GM18499 (cell line): Measurements from ENCODE around the gene RNASE9.
"Not testable (repeated sequence)": the region's sequence is repeated elsewhere in the genome, so short reads cannot be mapped to it uniquely, and the experiment has no call there.

Experiments
- ATAC-seq: cut with Tn5 transposase; IDR thresholded peaks from one replicate; pipeline ENCODE4 v1.9.1; 2021; ENCODE audit warnings: moderate number of reproducible peaks; ENCODE audit not compliant: insufficient read depth, unreplicated experiment

The RNASE9 gene

DNA sequence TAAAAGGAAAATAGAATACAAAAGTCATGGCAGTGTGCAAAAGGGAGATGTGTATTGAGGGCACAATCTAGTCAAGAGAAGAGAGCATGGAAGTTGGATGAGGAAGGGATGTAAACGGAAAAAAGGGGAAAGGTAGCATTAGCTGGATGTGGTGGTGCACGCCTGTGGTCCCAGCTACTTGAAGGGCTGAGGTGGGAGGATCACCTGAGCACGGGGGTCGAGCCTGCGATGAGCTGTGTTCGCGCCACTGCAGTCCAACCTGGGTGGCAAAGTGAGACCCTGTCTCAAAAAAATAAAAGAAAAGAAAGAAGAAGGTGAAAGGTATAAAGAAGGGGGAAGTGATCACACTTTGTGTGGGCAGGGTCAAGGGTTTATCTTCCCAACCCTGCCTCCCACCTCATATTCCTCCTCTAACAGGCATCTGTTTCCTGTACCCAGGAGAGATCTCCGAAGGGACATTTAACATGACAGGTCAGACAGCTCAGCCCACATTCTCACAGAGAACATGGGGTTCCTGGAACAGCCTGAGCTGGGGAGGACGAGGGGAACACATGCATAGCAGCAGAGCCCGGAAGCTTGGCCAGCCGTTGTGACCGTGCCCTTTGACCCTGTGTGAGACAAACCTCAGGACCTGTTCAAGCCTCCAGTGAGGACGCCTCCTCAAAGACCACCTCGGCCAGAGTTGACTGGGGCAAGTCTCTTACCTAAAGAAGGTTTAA, 18.1 kb upstream of the RNASE9 start:
- ATAC-seq = no peak

DNA sequence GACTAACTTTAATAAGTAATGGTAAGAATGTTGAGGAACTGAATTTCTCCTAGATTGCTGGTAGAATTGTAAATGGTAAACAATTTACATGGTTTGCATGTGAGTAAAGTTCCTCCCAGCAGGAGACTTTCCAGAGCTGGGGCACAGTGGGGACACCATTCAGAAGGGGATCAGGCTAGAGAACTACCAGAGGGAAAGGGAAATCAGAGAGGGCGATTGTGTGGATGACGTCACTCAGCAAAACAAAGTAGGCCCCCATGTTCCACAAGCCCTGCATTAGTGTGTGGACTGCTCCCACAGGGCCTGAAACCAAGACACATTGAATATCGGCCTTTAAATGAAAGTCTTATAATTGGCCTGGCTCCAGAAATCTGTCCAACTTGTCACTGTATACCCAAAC, 17.5 kb upstream of the RNASE9 start:
- ATAC-seq = no peak

DNA sequence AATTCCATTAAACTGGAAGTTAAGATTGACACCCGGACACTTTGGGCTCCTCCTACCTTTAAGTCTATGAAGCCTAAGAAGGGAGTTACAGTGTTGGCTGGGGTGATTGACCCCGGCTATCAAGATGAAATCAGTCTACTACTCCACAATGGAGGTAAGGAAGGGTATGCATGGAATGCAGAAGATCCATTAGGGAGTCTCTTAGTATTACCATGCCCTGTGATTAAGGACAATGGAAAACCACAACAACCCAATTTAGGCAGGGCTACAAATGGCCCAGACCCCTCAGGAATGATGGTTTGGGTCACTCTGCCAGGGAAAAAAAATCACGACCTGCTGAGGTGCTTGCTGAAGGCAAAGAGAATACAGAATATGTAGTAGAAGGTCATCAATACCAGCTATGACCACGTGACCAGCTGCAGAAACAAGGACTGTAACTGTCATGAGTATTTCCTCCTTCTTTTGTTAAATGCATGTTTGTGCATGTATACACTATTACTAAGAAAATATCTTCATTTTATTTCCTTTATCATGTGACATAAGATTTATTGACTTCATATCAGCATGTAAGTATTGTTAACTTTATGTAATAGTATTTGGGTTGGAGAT, 11.6 kb upstream of the RNASE9 start:
- not testable (repeated sequence) for ATAC-seq

DNA sequence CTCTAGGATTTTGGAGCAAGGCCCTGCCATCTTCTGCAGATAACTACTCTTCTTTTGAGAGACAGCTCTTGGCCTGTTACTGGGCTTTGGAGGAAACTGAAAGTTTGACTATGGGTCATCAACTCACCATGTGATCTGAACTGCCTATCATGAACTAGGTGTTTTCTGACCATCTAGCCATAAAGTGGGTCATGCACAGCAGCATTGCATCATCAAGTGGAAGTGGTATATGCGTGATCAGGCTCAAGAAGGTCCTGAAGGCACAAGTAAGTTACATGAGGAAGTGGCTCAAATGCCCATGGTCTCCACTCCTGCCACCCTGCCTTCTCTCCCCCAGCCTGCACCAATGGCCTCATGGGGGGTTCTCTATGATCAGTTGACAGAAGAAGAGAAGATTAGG, 9.9 kb upstream of the RNASE9 start:
- ATAC-seq = not testable (repeated sequence)

DNA sequence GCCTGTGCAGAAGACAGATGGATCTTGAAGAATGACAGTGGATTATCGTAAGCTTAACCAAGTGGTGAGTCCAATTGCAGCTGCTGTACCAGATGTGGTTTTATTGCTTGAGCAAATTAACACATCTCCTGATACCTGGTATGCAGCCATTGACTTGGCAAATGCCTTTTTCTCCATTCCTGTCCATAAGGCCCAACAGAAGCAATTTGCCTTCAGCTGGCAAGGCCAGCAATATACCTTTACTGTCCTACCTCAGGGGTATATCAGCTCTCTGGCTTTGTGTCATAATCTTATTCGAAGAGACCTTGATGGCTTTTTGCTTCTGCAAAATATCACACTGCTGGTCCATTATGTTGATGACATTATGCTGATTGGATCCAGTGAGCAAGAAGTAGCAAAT, 9.0 kb upstream of the RNASE9 start:
- not testable (repeated sequence) for ATAC-seq

DNA sequence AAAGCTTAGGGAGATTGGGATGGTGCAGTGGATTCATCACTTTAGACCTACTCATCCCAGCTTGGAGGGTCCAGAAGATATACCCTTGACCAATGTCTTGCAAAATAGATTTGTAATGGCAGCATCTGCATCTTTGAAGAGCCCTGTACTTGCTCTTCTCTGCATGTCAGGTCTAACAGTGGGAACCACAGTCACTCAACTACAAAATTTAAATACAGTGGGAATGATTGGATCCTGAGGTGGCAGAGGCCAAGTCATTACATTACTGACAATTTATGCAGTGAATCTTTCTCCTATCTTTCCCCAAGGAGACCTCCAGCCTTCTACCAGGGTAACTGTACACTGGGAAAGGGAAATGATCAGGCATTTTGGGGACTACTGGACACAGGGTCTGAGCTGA, 8.2 kb upstream of the RNASE9 start:
- no peak for ATAC-seq

DNA sequence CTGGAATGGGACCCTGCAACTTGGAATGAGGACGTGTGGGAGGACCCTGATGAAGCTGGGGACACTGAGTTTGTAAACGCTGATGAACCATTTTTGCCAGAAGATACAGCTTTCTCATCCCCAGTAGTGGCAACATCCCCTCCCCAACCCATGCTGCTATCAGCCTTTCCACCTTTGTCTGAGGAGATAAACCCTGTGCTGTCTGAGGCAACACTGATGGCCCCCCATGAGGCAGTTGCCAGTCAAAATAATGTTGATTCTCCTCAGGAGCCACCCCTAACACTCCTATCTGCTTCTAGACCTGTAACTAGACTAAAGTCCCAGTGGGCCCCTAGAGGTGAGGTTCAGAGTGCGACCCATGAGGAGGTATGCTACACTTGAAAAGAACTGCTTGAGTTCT, 7.5 kb upstream of the RNASE9 start:
- no peak for ATAC-seq

DNA sequence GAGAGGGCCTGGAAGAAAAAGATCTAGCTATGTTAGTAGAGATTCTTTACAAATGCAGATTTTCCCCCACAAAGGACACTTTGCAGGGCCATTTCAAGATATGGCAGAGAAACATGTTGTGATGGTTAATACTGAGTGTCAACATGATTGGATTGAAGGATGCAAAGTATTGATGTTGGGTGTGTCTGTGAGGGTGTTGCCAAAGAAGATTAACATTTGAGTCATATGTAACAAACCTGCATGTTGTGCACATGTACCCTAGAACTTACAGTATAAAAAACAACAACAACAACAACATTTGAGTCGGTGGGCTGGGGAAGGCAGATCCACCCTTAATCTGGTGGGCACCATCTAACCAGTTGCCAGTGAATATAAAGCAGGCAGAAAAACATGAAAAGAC, 6.4 kb upstream of the RNASE9 start:
- ATAC-seq = not testable (repeated sequence)

DNA sequence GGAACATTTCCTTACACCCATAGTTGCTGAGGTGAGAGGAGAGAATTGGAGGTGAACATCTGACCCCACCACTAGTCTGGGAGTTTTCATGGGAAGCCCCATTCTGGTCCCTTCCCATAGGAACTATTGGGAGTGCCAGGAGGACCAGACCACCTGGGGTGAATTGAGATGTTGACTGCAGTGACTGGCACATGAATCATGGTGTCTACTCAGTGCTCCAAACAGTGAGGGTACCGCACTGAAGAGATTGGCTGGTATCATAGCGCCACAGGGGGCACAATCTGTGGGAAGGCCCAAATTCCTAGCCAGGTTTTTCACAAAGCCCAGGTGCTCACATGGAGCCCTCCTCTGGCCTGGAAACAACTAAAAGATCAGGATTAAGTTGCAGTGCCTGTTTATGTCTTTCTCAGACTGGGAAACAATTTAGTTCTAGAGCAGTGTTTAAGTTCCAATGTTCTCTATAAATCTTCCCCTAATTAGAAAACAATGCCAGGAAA, 3.7 kb upstream of the RNASE9 start:
- ATAC-seq = no peak

DNA sequence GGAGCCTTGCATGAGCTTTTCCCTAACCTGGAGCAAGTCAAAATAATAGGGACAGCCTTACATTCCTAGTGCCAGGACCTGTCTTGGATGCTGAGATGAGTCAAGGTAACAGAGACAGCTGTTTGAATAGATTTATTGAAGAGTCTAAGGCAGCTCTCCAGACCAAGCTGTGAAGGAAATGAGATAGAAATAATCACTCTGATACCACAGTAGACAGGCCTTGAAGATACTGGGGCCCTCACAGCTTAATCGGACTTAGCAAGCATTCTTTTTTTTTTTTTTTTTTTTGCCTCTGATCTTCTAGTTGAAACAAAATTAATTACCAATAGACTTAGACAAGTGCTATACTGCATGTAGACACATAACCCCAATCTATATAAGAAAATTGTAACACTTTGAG, 3.1 kb upstream of the RNASE9 start:
- no peak for ATAC-seq

DNA sequence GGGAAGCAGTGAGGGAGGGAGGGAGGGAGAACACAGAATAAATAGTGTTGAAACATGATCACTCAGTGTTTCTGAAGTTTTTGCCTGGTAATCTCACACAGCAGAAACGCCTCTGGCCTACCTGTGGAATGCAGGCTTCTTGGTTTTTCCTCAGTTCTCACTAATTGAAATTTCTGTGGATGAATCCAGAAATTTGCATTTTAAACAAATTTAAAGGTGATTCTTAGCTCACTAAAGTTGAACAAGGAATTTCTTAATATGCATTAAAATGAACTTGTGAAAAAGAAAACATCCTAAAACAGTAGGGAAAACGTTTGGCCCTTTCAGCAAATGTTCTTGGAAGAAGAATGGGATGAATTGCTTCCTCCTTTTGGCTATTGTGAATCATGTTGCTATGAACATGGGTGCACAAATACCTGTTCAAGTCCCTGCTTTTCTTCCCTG, 1.4 kb downstream of the RNASE9 start:
- ATAC-seq = no peak

DNA sequence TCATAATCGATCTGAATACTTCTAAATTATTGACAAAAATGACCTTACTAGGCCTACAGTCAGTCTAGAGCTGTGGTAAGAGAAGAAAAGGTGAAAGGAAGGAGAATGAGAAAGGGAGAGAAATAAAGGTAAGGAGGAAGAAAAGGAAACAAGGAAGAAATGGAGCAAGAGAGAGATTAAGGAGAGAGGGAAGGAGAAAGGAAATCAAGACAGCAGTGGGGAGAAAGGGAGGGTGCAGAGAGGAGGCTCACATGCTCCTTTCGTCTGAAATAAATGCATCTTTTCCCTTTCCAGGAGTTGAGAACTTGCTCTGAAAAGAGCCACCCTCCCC, 3.7 kb downstream of the RNASE9 start:
- no peak for ATAC-seq

DNA sequence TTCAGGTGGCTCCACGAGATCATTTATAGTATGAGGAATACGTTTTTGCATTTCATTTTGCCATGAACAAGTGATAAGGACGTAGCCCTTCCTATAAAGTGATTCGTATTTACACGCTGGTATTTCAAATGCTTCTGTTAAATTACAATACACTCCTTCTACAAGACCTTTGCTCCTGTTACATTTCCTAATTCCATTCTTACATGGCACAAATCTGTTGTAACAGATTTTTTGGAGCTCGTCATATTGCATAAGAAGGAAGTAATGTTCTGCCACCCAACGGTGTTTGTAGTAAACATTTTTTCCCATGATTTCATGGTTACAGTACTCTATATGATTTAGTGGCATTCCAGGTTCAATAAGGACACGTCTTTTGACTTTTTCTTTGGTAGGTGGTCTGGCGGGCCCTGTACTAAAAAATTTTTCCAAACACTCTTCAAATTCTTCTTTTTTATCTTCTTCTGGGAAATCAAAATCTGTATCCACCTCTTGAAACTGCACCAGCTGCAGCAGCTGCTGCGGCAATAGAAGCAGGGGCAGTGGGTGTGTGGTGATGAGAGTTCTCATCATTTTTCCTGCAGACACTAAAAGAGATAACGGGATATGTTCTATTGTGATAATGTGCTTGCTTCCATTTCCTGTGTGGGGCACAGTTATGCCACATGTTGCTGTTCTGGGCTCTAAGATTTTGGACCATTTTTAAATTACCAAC, 4.2 kb downstream of the RNASE9 start:
- ATAC-seq = no peak

DNA sequence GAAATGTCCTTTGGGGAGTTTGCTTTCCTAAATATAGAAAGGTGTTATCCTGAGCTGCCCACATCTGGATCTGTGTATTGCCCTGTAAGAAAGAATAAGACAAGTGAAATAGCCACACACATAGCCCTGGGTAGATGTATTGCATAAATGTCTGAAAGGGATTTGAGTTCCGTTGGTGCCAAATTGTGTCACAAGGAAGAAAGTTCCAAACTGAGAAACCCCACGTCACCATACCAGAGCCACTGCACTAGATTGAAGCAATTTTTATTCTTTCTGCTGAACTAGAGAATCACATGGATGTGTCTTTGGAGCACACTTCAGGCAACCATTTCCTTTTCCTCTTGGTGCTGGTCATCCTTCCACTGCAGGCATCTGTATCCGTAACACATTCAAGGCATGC, 5.0 kb downstream of the RNASE9 start:
- no peak for ATAC-seq

DNA sequence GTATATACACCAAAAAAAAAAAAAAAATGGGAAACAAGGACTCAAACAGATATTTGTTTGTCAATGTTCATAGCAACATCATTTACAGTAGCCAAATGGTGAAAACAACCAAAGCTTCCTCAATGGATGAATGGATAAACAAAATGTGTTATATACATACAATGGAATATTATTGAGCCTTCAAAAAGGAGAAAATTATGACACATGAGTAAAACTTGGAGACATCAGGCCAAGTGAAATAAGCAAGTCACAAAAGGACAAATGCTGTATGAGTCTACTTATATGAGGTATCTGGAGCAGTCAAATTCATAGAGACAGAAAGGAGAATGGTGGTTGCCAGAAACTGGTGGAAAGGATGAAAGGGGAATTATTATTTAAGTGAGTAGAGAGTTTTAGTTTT, 7.8 kb downstream of the RNASE9 start:
- ATAC-seq = no peak

DNA sequence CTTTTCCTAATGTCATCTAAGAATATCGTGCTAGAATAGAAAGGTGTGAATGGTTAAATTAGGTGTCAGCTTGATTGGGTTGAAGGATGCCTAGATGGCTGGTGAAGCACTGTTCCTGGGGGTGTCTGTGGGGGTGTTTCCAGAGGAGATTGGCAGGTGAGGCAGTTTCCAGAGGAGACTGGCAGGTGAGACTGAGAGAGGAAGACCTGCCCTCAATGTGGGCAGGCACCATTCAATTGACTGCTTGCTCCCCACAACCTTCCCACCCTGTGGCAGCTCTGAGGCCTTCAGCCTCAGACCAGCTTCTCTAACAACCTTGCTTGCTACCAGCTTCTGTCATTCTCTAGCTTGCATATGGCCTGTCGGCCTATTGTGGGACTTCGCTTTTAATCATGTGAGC, 9.2 kb downstream of the RNASE9 start:
- ATAC-seq = no peak

DNA sequence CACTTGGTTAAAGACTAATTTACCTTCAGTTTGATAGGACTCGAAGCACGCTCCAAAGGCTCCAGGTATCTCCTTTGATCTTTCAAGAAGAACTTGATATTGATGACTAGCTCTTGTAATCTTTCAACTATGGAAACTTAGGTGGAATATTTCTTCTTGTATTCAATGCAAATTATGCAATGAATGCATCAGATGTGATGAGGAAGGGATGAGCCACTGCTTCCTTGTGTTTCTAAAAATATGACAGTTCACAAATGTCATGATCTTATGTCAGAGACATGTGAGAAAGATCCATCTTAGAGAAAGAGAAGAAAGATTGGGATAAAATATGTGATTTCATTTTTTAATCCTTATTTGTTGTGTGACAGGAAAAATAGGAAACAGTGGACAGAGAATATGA, 9.9 kb downstream of the RNASE9 start:
- ATAC-seq = no peak

DNA sequence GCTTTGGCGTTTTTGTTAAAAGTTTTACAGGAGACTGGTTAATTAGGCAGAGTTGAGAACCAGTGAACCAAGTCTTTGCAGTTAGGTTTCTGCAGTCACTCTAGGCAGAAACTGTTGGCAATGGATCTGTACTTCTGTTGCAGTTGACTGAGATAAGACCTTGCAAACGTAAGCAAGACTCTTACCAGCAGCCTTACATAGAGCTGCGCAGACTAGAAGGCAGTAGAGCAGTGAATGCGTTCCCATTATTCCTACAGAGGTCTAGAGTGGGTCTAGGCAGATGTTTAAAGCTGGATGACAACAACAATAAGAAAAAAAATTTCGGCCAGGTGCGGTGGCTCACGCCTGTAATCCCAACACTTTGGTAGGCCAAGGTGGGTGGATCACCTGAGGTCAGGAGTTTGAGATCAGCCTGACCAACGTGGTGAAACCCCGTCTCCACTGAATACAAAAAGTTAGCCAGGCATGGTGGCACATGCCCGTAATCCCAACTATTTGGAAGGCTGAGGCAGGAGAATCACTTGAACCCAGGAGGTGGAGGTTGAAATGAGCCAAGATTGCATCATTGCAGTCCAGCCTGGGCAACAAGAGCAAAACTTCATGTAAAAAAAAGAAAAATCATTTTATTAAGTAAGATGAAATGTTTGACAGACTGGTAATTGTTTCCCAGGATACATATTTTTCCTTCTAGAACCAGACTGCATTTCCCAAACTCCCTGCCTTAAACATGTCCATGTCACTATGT, 12.3 kb downstream of the RNASE9 start:
- ATAC-seq = no peak

DNA sequence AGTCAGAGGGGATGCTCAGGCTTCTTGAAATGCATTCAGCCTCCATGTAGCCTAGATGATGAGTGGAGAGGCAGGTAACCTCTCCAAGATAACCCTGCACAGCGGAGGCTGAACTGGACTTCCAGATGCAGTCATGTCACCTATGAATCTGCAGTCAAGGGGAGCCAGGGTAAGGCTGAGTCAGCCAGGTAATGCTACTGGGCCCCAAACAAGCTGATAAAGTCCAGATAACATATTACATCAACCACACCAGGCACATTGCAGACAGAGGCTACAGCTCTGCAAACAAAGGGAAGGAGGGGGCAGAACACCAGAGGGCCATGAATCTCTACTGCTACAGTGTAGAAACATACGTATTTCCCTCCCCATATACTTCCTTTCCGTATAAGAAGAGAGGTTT, 14.0 kb downstream of the RNASE9 start:
- no peak for ATAC-seq

DNA sequence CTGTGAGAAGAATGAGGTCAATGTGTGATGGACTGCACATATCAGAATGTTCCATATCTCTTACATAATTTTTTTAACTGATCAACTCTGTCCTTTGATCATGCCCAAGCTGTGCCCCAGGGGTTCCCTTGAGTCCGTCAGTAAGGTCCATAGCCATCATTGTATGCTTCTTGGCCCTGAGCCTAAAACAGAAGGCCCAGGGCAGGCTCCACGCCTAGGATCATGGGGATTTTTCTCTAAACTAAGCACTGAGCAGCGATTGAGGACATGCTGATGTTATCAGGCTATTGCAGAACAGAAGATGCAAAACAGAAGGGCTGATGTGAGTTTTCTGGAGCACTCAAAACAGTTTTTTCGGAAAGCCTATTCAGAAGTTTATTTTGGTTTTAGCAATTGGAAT, 20.9 kb downstream of the RNASE9 start:
- no peak for ATAC-seq
